B cell (primary cell): ENCODE measurements around the gene CBLN3.

Experiments
- CTCF ChIP-seq: fragments of 200-600 bp; IDR thresholded peaks from one replicate; pipeline ENCODE4 v1.8.0; 2022; ENCODE audit warnings: antibody characterized with exemption, mild to moderate bottlenecking
- EZH2 ChIP-seq: IDR thresholded peaks from 2 replicates; pipeline ENCODE4 v1.6.1; 2012; ENCODE audit warnings: borderline replicate concordance, low read depth, mild to moderate bottlenecking, moderate library complexity, low read length; ENCODE audit not compliant: insufficient read depth, poor library complexity, severe bottlenecking

GRCh38 chr14:24434676-24435075 is 5.2 kb upstream of the CBLN3 start:
- TF ChIP-seq EZH2 (no peak), CTCF (no peak)
